Activated naive CD8-positive, alpha-beta T cell treated with anti-CD3 and anti-CD28 coated beads for 36 hours (primary cell): ENCODE measurements around the gene BARX1. TPM values are rescaled to one million over a fixed set of nuclear protein-coding genes. Genes with fewer than 3 reads are reported as not detected.
A peak's percentile ranks its signal among the peaks of the same experiment; 100 is the strongest.

Source experiments
- DNase-seq: peaks from one replicate; pipeline ENCODE4 v3.0.0; 2021
- H3K27ac Mint-ChIP-seq: one replicate; pipeline ENCODE4 v1.8.0; 2022; ENCODE audit warnings: mild to moderate bottlenecking, moderate library complexity, mixed read lengths
- H3K27me3 Mint-ChIP-seq: one replicate; pipeline ENCODE4 v1.8.0; 2022; ENCODE audit warnings: mild to moderate bottlenecking, mixed read lengths
- H3K36me3 Mint-ChIP-seq: one replicate; pipeline ENCODE4 v1.8.0; 2021; ENCODE audit warnings: mild to moderate bottlenecking, mixed read lengths
- H3K4me1 Mint-ChIP-seq: one replicate; pipeline ENCODE4 v1.8.0; 2021; ENCODE audit warnings: mixed read lengths
- H3K4me3 Mint-ChIP-seq: one replicate; pipeline ENCODE4 v1.8.0; 2022; ENCODE audit warnings: mild to moderate bottlenecking, moderate library complexity, mixed read lengths
- H3K9me3 Mint-ChIP-seq: one replicate; pipeline ENCODE4 v1.8.0; 2022; ENCODE audit warnings: mixed read lengths
- total RNA-seq, 2 experiments: library from RNA; stranded (reverse); gene quantifications; one replicate each; pipeline ENCODE4 v1.2.3, GENCODE V29; 2021

BARX1 gene
- total RNA-seq: 1 to 10 TPM; 2.9 to 3.8 TPM

- H3K27ac Mint-ChIP-seq: no peak within 1 kb of the TSS
- peaks cover 85% of the 10 kb centered on the region for H3K27me3 Mint-ChIP-seq
- H3K36me3 Mint-ChIP-seq: peaks cover 11% of the 10 kb centered on the region
- peak within 1 kb of the TSS; percentile 81 for H3K4me3 Mint-ChIP-seq
- peaks cover 36% of the 10 kb centered on the region for H3K4me1 Mint-ChIP-seq
- peak; percentile 44 for DNase-seq
- peaks cover 2% of the 10 kb centered on the region for H3K9me3 Mint-ChIP-seq
Observed at GRCh38 chr9:93955111-93955980, at the start of gene BARX1. BARX1 (minus strand) TSS chr9:93955355; CDS start chr9:93955146, 209 bp downstream.

- Mint-ChIP-seq H3K27me3 (peaks cover 6% of the 10 kb centered on the region), H3K4me3 (no peak overlapping the region), H3K9me3 (no peaks in the 10 kb centered on the region), H3K36me3 (no peaks in the 10 kb centered on the region), H3K27ac (no peak overlapping the region), H3K4me1 (no peaks in the 10 kb centered on the region)
- DNase-seq: peak; percentile 10
Observed at GRCh38 chr9:94002316-94003140, 47.4 kb upstream of the BARX1 start.

DNA sequence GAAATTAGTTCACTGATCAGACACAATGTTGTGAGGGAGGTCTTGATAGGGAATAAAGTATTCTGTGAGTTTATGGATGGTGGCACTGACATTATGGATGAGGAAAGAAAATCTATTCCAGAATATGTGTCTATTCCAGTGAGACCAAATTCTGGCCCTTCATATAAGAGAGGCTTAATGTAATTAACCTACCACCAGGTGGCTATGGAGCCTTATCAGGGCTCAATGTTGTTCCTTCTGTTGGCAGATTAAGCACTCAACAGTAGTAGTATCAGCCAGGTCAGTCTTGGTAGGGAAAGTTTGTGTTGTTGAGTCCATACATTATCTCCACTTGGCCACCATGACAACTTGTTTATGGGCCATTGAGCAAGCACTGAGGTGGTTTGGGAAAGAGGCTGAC lies 41.7 kb upstream of the BARX1 start:
- no peak for DNase-seq
- H3K9me3 Mint-ChIP-seq: no peaks in the 10 kb centered on the region
- H3K4me3 Mint-ChIP-seq: no peak overlapping the region
- H3K27ac Mint-ChIP-seq: no peak overlapping the region
- H3K27me3 Mint-ChIP-seq: peaks cover 6% of the 10 kb centered on the region
- no peaks in the 10 kb centered on the region for H3K4me1 Mint-ChIP-seq
- H3K36me3 Mint-ChIP-seq: peaks cover 2% of the 10 kb centered on the region

DNA sequence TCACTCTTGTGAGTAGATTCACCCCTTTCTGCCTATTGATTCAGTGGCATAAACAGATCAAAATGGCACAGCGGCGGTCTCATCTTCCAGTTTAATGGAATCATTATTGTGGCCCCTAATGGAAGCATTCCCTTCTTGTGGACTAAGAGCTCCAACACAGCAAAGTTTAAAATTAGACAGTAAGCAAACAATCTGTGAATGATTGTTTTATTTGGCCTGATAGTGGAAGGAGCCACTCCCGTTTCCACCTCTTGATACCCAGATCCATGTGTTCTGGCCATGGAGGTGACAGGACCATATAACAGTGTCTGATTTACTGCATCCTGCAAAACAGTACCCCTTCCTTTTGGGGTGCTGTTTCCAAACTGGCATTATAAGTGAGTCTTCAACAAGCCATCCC lies 41.2 kb upstream of the BARX1 start:
- H3K4me3 Mint-ChIP-seq: no peak overlapping the region
- H3K9me3 Mint-ChIP-seq: no peaks in the 10 kb centered on the region
- H3K27me3 Mint-ChIP-seq: peaks cover 6% of the 10 kb centered on the region
- DNase-seq: no peak
- H3K27ac Mint-ChIP-seq: no peak overlapping the region
- H3K4me1 Mint-ChIP-seq: no peaks in the 10 kb centered on the region
- peaks cover 4% of the 10 kb centered on the region for H3K36me3 Mint-ChIP-seq

DNA sequence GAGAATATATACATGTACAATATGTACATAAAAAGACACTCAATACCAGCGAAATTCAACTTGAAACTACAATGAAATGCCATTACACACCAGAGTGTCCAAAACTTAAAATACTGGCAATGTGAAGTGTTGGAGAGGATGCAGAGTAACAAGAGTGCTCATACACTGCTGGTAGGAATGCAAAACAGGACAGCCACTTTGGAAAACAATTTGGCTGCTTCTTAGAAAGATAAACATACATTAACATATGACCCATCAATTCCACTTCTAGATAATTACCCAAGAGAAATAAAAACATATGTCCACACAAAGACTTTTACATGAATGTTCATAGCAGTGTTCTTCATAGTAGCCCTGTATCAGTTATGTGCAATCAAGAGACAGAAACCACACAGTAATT lies 39.4 kb upstream of the BARX1 start:
- Mint-ChIP-seq H3K27me3 (peaks cover 6% of the 10 kb centered on the region), H3K36me3 (peaks cover 4% of the 10 kb centered on the region), H3K9me3 (peaks cover 15% of the 10 kb centered on the region)

DNA sequence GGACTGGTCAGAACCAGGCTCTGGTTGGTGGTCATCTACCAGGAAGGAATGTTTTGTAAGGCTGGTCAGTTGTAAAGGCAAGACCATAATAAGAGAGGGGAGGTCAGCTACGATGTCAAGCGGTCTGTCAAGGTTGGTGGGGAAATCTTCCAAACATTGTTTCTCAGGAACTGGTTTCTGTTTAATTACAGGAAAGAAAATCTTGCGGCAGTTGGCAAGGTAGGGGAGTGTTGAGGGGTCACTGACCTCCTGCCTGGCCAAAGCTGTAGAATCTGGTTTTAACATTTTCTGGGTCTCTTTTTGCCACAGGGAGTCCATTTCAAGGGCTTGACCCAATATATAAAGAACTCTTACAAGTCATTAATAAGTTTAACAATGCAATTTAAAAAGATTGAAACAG lies 39.0 kb upstream of the BARX1 start:
- H3K9me3 Mint-ChIP-seq: peaks cover 15% of the 10 kb centered on the region
- no peak for DNase-seq
- no peak overlapping the region for H3K27ac Mint-ChIP-seq
- H3K4me1 Mint-ChIP-seq: no peaks in the 10 kb centered on the region
- H3K27me3 Mint-ChIP-seq: peaks cover 6% of the 10 kb centered on the region
- H3K4me3 Mint-ChIP-seq: no peak overlapping the region
- peaks cover 4% of the 10 kb centered on the region for H3K36me3 Mint-ChIP-seq

More for the DNA sequence above, 39.4 kb upstream of the BARX1 start:
- no peak for DNase-seq
- Mint-ChIP-seq H3K4me3 (no peak overlapping the region), H3K4me1 (no peaks in the 10 kb centered on the region), H3K27ac (no peak overlapping the region)

- Mint-ChIP-seq H3K36me3 (peaks cover 4% of the 10 kb centered on the region), H3K27ac (no peak overlapping the region), H3K4me1 (no peaks in the 10 kb centered on the region), H3K4me3 (no peak overlapping the region), H3K9me3 (peaks cover 17% of the 10 kb centered on the region), H3K27me3 (peaks cover 4% of the 10 kb centered on the region)
- no peak for DNase-seq
Observed at GRCh38 chr9:93992830-93993229, 37.7 kb upstream of the BARX1 start.

DNA sequence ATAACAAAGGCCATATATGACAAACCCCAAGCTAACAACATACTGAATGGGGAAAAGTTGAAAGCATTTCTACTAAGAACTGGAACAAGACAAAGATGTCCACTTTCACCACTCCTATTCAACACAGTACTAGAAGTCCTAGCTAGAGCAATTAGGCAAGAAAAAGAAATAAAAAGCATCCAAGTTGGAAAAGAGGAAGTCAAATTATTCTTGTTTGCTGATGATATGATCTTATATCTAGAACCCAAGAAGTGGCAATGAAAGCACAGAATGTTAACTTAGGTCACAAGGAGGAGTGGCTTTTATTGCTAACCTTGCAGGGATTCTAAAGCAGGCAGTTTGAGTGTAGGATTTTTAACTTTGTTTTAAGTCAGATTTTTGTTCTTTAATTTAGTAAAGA lies 35.3 kb upstream of the BARX1 start:
- H3K4me1 Mint-ChIP-seq: no peaks in the 10 kb centered on the region
- H3K4me3 Mint-ChIP-seq: no peak overlapping the region
- H3K27me3 Mint-ChIP-seq: peaks cover 16% of the 10 kb centered on the region
- no peak overlapping the region for H3K27ac Mint-ChIP-seq
- no peak for DNase-seq
- peaks cover 4% of the 10 kb centered on the region for H3K36me3 Mint-ChIP-seq
- H3K9me3 Mint-ChIP-seq: peaks cover 31% of the 10 kb centered on the region

GRCh38 chr9:93988056-93988455 lies 32.9 kb upstream of the BARX1 start:
- H3K27me3 Mint-ChIP-seq: peaks cover 13% of the 10 kb centered on the region
- no peaks in the 10 kb centered on the region for H3K4me1 Mint-ChIP-seq
- DNase-seq: no peak
- no peak overlapping the region for H3K27ac Mint-ChIP-seq
- H3K36me3 Mint-ChIP-seq: peaks cover 4% of the 10 kb centered on the region
- H3K4me3 Mint-ChIP-seq: no peak overlapping the region
- H3K9me3 Mint-ChIP-seq: peaks cover 34% of the 10 kb centered on the region

DNA sequence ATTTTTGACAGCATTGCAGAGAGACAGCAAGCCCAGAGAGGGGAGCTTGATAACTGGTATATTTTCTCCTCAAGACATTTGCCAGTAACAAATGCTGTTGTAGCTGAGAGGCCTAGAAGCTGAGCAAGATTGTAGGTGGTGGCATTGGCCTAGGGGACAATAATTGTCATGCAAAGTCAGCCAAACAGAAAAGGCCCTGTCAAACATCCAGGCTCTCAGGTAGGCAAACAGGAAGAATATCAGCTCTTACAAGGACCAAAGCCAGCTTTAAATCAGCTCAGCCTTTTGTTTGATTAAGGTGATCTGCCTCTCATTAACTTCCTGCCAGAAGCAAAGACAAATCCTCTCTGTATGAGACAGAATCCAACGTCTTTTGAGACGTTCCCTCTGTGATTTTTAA lies 29.7 kb upstream of the BARX1 start:
- peaks cover 24% of the 10 kb centered on the region for H3K27me3 Mint-ChIP-seq
- DNase-seq: no peak
- H3K36me3 Mint-ChIP-seq: no peaks in the 10 kb centered on the region
- peaks cover 23% of the 10 kb centered on the region for H3K9me3 Mint-ChIP-seq
- H3K27ac Mint-ChIP-seq: no peak overlapping the region
- H3K4me1 Mint-ChIP-seq: no peaks in the 10 kb centered on the region
- H3K4me3 Mint-ChIP-seq: no peak overlapping the region

DNA sequence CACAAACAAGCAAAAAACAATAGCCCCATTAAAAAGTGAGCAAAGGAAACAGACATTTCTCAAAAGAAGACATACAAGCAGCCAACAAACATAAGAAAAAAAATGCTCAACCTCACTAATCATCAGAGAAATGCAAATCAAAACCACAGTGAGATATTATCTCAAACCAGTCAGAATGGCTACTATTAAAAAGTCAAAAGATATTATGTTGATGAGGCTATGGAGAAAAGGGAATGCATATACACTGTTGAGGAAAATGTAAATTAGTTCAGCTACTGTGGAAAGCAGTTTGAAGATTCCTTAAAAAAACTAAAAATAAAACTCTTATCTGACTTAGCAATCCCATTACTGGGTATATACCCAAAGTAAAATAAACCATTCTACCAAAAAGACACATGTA lies 28.7 kb upstream of the BARX1 start:
- no peak for DNase-seq
- H3K4me3 Mint-ChIP-seq: no peak overlapping the region
- H3K27me3 Mint-ChIP-seq: peaks cover 28% of the 10 kb centered on the region
- no peaks in the 10 kb centered on the region for H3K4me1 Mint-ChIP-seq
- H3K27ac Mint-ChIP-seq: no peak overlapping the region
- H3K9me3 Mint-ChIP-seq: peaks cover 19% of the 10 kb centered on the region
- H3K36me3 Mint-ChIP-seq: no peaks in the 10 kb centered on the region

DNA sequence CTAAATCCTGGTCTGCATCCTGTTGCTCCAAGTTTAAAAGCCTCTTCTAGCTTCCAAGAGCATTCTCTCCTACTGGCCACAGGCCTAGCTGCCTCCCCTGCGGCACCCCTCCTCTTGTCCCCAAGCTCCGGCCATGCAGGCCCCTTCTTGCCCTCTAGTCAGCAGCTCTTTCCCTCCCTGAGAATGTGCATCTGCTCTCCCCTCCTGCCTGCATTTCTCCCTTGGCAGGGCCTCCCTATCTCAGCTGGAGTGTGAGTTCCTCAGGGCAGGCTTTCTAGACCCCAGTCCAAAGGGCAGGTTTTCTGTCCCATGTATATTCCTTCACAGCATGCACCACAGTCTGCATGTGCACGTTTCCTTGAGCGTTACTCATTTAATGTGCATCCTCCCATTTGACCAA lies 24.6 kb upstream of the BARX1 start:
- Mint-ChIP-seq H3K4me3 (no peak overlapping the region), H3K36me3 (no peaks in the 10 kb centered on the region), H3K27me3 (peaks cover 21% of the 10 kb centered on the region), H3K4me1 (no peaks in the 10 kb centered on the region), H3K27ac (no peak overlapping the region), H3K9me3 (no peaks in the 10 kb centered on the region)
- no peak for DNase-seq

DNA sequence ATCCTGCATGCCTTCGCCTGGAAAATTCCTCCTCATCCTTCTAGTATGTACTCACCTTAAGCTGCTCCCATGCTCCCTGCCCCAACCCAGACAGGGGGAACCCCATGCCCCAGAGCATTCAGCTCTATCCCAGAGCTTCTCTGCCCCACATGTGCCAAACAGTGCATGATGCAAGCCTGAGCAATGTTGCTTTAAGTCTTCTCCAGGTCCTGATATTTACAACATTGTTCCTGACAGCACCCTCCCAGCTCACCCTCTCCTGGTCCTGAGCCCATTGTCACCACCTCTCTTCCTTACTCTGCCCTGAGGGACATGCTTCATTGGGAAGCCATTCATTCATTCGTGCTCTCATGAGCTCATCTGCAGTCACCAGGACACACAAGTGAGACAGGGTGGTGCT lies 23.4 kb upstream of the BARX1 start:
- DNase-seq: no peak
- Mint-ChIP-seq H3K27ac (no peak overlapping the region), H3K36me3 (no peaks in the 10 kb centered on the region), H3K27me3 (peaks cover 21% of the 10 kb centered on the region), H3K4me3 (no peak overlapping the region), H3K4me1 (no peaks in the 10 kb centered on the region), H3K9me3 (no peaks in the 10 kb centered on the region)

DNA sequence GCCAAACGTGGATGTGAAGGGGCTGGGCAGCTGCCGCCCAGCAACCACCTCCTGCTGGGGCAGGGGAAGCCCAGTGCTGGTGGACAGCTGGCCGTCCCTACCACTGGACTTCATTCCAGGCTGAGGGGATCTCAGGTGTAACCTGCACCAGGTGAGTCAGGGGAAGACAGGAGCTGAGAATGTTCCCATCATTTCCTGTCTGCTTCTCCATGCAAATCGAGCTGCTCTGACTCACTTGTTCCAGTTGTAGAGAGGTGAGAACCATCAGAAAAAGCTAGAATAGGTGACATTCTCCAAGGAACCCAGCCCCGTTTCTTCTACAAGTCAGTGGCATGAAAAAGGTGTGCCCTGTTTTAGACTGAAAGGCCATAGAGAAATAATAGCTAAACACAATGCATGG lies 21.8 kb upstream of the BARX1 start:
- DNase-seq: no peak
- Mint-ChIP-seq H3K27me3 (peaks cover 24% of the 10 kb centered on the region), H3K9me3 (peaks cover 3% of the 10 kb centered on the region), H3K36me3 (no peaks in the 10 kb centered on the region), H3K4me3 (no peak overlapping the region), H3K27ac (no peak overlapping the region), H3K4me1 (no peaks in the 10 kb centered on the region)

DNA sequence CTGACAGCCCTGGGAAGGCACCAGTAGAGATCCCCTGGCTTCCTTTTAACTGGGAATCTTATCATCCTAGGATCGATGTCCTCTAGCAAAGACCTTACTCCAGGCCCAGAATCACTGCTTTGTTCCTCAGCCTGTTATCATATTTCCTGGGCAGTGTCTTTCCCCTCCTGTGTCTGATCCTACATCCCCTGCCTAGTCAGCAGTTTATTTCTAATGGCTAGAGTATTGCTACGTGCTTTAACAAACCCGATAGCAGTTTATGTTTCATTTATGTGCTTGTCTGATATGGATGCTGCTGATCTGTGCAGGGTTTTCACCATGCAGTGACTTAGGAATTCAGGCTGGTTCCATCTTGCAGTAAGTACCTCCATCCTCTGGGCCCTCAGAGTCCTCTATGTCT lies 20.9 kb upstream of the BARX1 start:
- H3K27me3 Mint-ChIP-seq: peaks cover 17% of the 10 kb centered on the region
- no peak overlapping the region for H3K4me3 Mint-ChIP-seq

More for the DNA sequence above, 20.9 kb upstream of the BARX1 start:
- Mint-ChIP-seq H3K4me1 (no peaks in the 10 kb centered on the region), H3K9me3 (peaks cover 3% of the 10 kb centered on the region), H3K27ac (no peak overlapping the region), H3K36me3 (no peaks in the 10 kb centered on the region)
- DNase-seq: no peak
